Sigmoid colon (tissue), 4 donors: Measurements from ENCODE around the gene RPL36A.

Source experiments
- CTCF ChIP-seq, 4 experiments: fragments of 450-650 bp in 3 of 4; fragments of 200-600 bp in 1 of 4; IDR thresholded peaks; one replicate each; pipeline ENCODE4 v1.5.1; 2016 to 2019; ENCODE audit warnings: antibody characterized with exemption in 4 of 4, mild to moderate bottlenecking in 3 of 4, moderate library complexity in 2 of 4
- POLR2A ChIP-seq, 2 donors: fragments of 450-650 bp; IDR thresholded peaks; one replicate each; pipeline ENCODE4 v1.6.1; 2016; ENCODE audit warnings: antibody characterized with exemption in 2 of 2, mild to moderate bottlenecking in 2 of 2, moderate library complexity in 2 of 2
- POLR2AphosphoS5 ChIP-seq, 4 donors: sonication (generic); formaldehyde crosslinking; IDR thresholded peaks; one replicate each; pipeline ENCODE4 v1.6.1; 2017; ENCODE audit warnings: antibody characterized with exemption in 4 of 4

GRCh38 chrX:101391831-101392230 is 1.0 kb downstream of the RPL36A start:
- TF ChIP-seq CTCF (IDR thresholded peaks at IDR 0.05) = no peak
- TF ChIP-seq POLR2A (IDR thresholded peaks at IDR 0.05) = no peak
- TF ChIP-seq POLR2AphosphoS5 (IDR thresholded peaks at IDR 0.05) = no peak
